ENCODE results near the gene FOXO1. TPM values are rescaled to one million over a fixed set of nuclear protein-coding genes. Genes with fewer than 3 reads are reported as not detected.

The FOXO1 gene
- total RNA-seq, 1 donor from 2014 or later: 31.7 TPM

- no peak for TF ChIP-seq CTCF (IDR thresholded peaks at IDR 0.05; ENCODE audit: unreplicated experiment)
- Mint-ChIP-seq H3K27me3 (ENCODE audit: low read depth) (no peaks in the 10 kb centered on the region), H3K27ac (peak overlapping the region; percentile 64), H3K36me3 (no peaks in the 10 kb centered on the region), H3K4me1 (peaks cover 61% of the 10 kb centered on the region), H3K9me3 (no peaks in the 10 kb centered on the region), H3K4me3 (no peak overlapping the region)
- DNase-seq (ENCODE audit: low spot score in 2 of 2, unreplicated experiment in 2 of 2): no peak
Measured at GRCh38 chr13:40651866-40652587, 14.4 kb downstream of the FOXO1 start.

GRCh38 chr13:40648841-40649240 is 17.6 kb downstream of the FOXO1 start:
- TF ChIP-seq CTCF (IDR thresholded peaks at IDR 0.05; ENCODE audit: unreplicated experiment): no peak
- no peak for DNase-seq (ENCODE audit: low spot score in 2 of 2, unreplicated experiment in 2 of 2)
- peaks cover 58% of the 10 kb centered on the region for H3K4me1 Mint-ChIP-seq
- H3K36me3 Mint-ChIP-seq: no peaks in the 10 kb centered on the region
- H3K9me3 Mint-ChIP-seq: no peaks in the 10 kb centered on the region
- H3K4me3 Mint-ChIP-seq: no peak overlapping the region
- no peaks in the 10 kb centered on the region for H3K27me3 Mint-ChIP-seq (ENCODE audit: low read depth)
- peak overlapping the region; percentile 69 for H3K27ac Mint-ChIP-seq

- no peaks in the 10 kb centered on the region for H3K27me3 Mint-ChIP-seq (ENCODE audit: low read depth)
- DNase-seq (ENCODE audit: low spot score in 2 of 2, unreplicated experiment in 2 of 2): no peak
- H3K9me3 Mint-ChIP-seq: no peaks in the 10 kb centered on the region
- no peak overlapping the region for H3K4me3 Mint-ChIP-seq
- peak overlapping the region; percentile 69 for H3K27ac Mint-ChIP-seq
- H3K4me1 Mint-ChIP-seq: peaks cover 50% of the 10 kb centered on the region
- H3K36me3 Mint-ChIP-seq: no peaks in the 10 kb centered on the region
- no peak for TF ChIP-seq CTCF (IDR thresholded peaks at IDR 0.05; ENCODE audit: unreplicated experiment)
Measured at GRCh38 chr13:40648040-40648439, 18.4 kb downstream of the FOXO1 start.

- peaks cover 36% of the 10 kb centered on the region for H3K4me1 Mint-ChIP-seq
- H3K36me3 Mint-ChIP-seq: no peaks in the 10 kb centered on the region
- DNase-seq (ENCODE audit: low spot score in 2 of 2, unreplicated experiment in 2 of 2): no peak
- no peaks in the 10 kb centered on the region for H3K9me3 Mint-ChIP-seq
- no peak overlapping the region for H3K4me3 Mint-ChIP-seq
- H3K27me3 Mint-ChIP-seq (ENCODE audit: low read depth): no peaks in the 10 kb centered on the region
- H3K27ac Mint-ChIP-seq: no peak overlapping the region
- no peak for TF ChIP-seq CTCF (IDR thresholded peaks at IDR 0.05; ENCODE audit: unreplicated experiment)
Measured at GRCh38 chr13:40644838-40645604, 21.4 kb downstream of the FOXO1 start.

GRCh38 chr13:40640845-40641458 is 25.5 kb downstream of the FOXO1 start:
- no peaks in the 10 kb centered on the region for H3K9me3 Mint-ChIP-seq
- peaks cover 16% of the 10 kb centered on the region for H3K4me1 Mint-ChIP-seq
- DNase-seq (ENCODE audit: low spot score in 2 of 2, unreplicated experiment in 2 of 2): no peak
- TF ChIP-seq CTCF (IDR thresholded peaks at IDR 0.05; ENCODE audit: unreplicated experiment): no peak
- no peaks in the 10 kb centered on the region for H3K27me3 Mint-ChIP-seq (ENCODE audit: low read depth)
- H3K4me3 Mint-ChIP-seq: no peak overlapping the region
- no peak overlapping the region for H3K27ac Mint-ChIP-seq
- H3K36me3 Mint-ChIP-seq: no peaks in the 10 kb centered on the region
